ENCODE measurements around the gene PREX1. TPM values are rescaled to one million over a fixed set of nuclear protein-coding genes. Genes with fewer than 3 reads are reported as not detected.

Gene PREX1
- total and polyA plus RNA-seq, 2 donors (not counting 3 experiments of a cell fraction or from before 2014, with no cell fraction given) = 51.3 to 72.9 TPM

- Histone ChIP-seq H3K9ac (replicated peaks; ENCODE audit: extremely low read depth, insufficient read depth, low read length) (no peak overlapping the region), H3K27me3 (ENCODE audit: control insufficient read depth in 2 of 2, insufficient read depth in 2 of 2, low read length in 2 of 2) (no peaks in the 10 kb centered on the region), H3K36me3 (ENCODE audit: control insufficient read depth in 2 of 2, extremely low read depth in 1 of 2, insufficient read depth in 2 of 2, low read length in 2 of 2) (peaks cover 8 to 11% of the 10 kb centered on the region in 2 experiments), H3K27ac (ENCODE audit: insufficient read depth, low read depth, low read length) (no peak overlapping the region), H3K79me2 (ENCODE audit: control insufficient read depth, insufficient read depth, low read length) (peaks cover 21% of the 10 kb centered on the region), H3K4me1 (ENCODE audit: control insufficient read depth, extremely low read depth, insufficient read depth, low read length) (no peaks in the 10 kb centered on the region), H2AFZ (ENCODE audit: low read depth, low read length) (no peak overlapping the region), H3K9me3 (replicated peaks; ENCODE audit: control insufficient read depth, insufficient read depth, low read length) (no peaks in the 10 kb centered on the region), H3K4me3 (replicated peaks in 1 of 3; ENCODE audit: insufficient read depth in 1 of 3, low read depth in 1 of 3, low read length in 3 of 3) (no peak overlapping the region), H4K20me1 (replicated peaks; ENCODE audit: control insufficient read depth, extremely low read depth, insufficient read depth, low read length) (no peaks in the 10 kb centered on the region), H3K9me1 (replicated peaks; ENCODE audit: control insufficient read depth, extremely low read depth, insufficient read depth, low read length) (no peaks in the 10 kb centered on the region), H3K4me2 (ENCODE audit: insufficient read depth, low read length) (no peak overlapping the region)
- intact Hi-C loops (cut with micrococcal nuclease) = no loop called here
- CTCF ChIA-PET = interaction anchor here (1.2 kb wide), 1 partner anchor 12 kb away, joined by 3 read pairs; no protein-coding TSS in a partner anchor
- BruUV-seq (replicated peaks) = no TSS peak
- TF ChIP-seq POLR2A (IDR thresholded peaks at IDR 0.05; ENCODE audit: low read depth, low read length) (no peak), POLR2AphosphoS5 (IDR thresholded peaks at IDR 0.05; ENCODE audit: insufficient read depth, low read depth, low read length) (no peak), GATA2 (IDR thresholded peaks at IDR 0.05; ENCODE audit: insufficient read depth, insufficient read length, low read depth, low read length) (no peak)
- no peak for FAIRE-seq
- dilution Hi-C loops (cut with MboI; ENCODE audit: extremely low pct_ligation_motif_present, low sequenced_read_pairs) = no loop called here
- POLR2A ChIA-PET = no interaction called here
- DNase-seq (ENCODE audit: low read depth, low spot score) = no peak
Observed at GRCh38 chr20:48702455-48702913, 125.3 kb downstream of the PREX1 start.

- peaks cover 22% of the 10 kb centered on the region for H3K79me2 ChIP-seq (ENCODE audit: control insufficient read depth, insufficient read depth, low read length)
- no peaks in the 10 kb centered on the region for H3K4me1 ChIP-seq (ENCODE audit: control insufficient read depth, extremely low read depth, insufficient read depth, low read length)
- no peak overlapping the region for H3K27ac ChIP-seq (ENCODE audit: insufficient read depth, low read depth, low read length)
- DNase-seq (ENCODE audit: low read depth, low spot score) (no peak), FAIRE-seq (no peak)
- TF ChIP-seq JUN (IDR thresholded peaks at IDR 0.05; ENCODE audit: borderline replicate concordance, insufficient read depth, insufficient read length, low read depth) = no peak
- TF ChIP-seq MYC (IDR thresholded peaks at IDR 0.05; ENCODE audit: low read depth, low read length) = no peak
- TF ChIP-seq GATA2 (IDR thresholded peaks at IDR 0.05; ENCODE audit: insufficient read depth, insufficient read length, low read depth, low read length) = no peak
- no peak for TF ChIP-seq FOS (IDR thresholded peaks at IDR 0.05; ENCODE audit: borderline replicate concordance, insufficient read depth, low read length)
- no peak for TF ChIP-seq MAX (IDR thresholded peaks at IDR 0.05; ENCODE audit: insufficient read depth, insufficient read length)
- TF ChIP-seq CTCF (IDR thresholded peaks at IDR 0.05; ENCODE audit: extremely low read depth in 1 of 2, insufficient read depth in 1 of 2, low read depth in 1 of 2, low read length in 2 of 2) = no peak
- TF ChIP-seq POLR2A (IDR thresholded peaks at IDR 0.05; ENCODE audit: low read depth, low read length) = no peak
- BruUV-seq (replicated peaks) = no TSS peak
- no peaks in the 10 kb centered on the region for H4K20me1 ChIP-seq (replicated peaks; ENCODE audit: control insufficient read depth, extremely low read depth, insufficient read depth, low read length)
- H3K9me3 ChIP-seq (replicated peaks; ENCODE audit: control insufficient read depth, insufficient read depth, low read length) = no peaks in the 10 kb centered on the region
- H2AFZ ChIP-seq (ENCODE audit: low read depth, low read length) = no peak overlapping the region
- no peak overlapping the region for H3K9ac ChIP-seq (replicated peaks; ENCODE audit: extremely low read depth, insufficient read depth, low read length)
- dilution Hi-C loops (cut with MboI; ENCODE audit: extremely low pct_ligation_motif_present, low sequenced_read_pairs) (no loop called here), intact Hi-C loops (cut with micrococcal nuclease) (no loop called here)
- no peak overlapping the region for H3K4me2 ChIP-seq (ENCODE audit: insufficient read depth, low read length)
- H3K9me1 ChIP-seq (replicated peaks; ENCODE audit: control insufficient read depth, extremely low read depth, insufficient read depth, low read length) = no peaks in the 10 kb centered on the region
- peaks cover 8 to 10% of the 10 kb centered on the region in 2 experiments for H3K36me3 ChIP-seq (ENCODE audit: control insufficient read depth in 2 of 2, extremely low read depth in 1 of 2, insufficient read depth in 2 of 2, low read length in 2 of 2)
- ChIA-PET POLR2A (no interaction called here), CTCF (interaction anchor here (8.5 kb wide), 1 partner anchor 45 kb away, joined by 62 read pairs; no protein-coding TSS in a partner anchor)
- H3K4me3 ChIP-seq (replicated peaks in 1 of 3; ENCODE audit: insufficient read depth in 1 of 3, low read depth in 1 of 3, low read length in 3 of 3) = no peak overlapping the region
- no peaks in the 10 kb centered on the region for H3K27me3 ChIP-seq (ENCODE audit: control insufficient read depth in 2 of 2, insufficient read depth in 2 of 2, low read length in 2 of 2)
Observed at GRCh38 chr20:48701702-48702101, 126.1 kb downstream of the PREX1 start.
